HCT116 (cell line): Measurements from ENCODE around the gene SCN1B. TPM values are rescaled to one million over a fixed set of nuclear protein-coding genes. Genes with fewer than 3 reads are reported as not detected.
"Not testable (repeated sequence)": the region's sequence is repeated elsewhere in the genome, so short reads cannot be mapped to it uniquely, and the experiment has no call there.

Source experiments
- ATAC-seq: fragments of 200-7000 bp; cut with Tn5 transposase; 2 replicates; pipeline ENCODE4 v1.9.1; 2020; ENCODE audit warnings: mild to moderate bottlenecking, moderate library complexity
- BruUV-seq: library from RNA; stranded (reverse); fragments of 400-500 nt; replicated peaks from 2 replicates; lab custom pipeline; 2021; lab: Mats Ljungman, UMichigan
- CTCF ChIA-PET: fragments of 300-600 bp; sonication (Branson Sonifier 250); formaldehyde crosslinking; loops from one replicate; lab custom pipeline; 2021; ENCODE audit warnings: antibody characterized with exemption; lab: Charles Lee
- POLR2A ChIA-PET: fragments of 300-600, 350-600 bp; sonication (Branson Sonifier 250); formaldehyde crosslinking; loops from one replicate; lab custom pipeline; 2021; ENCODE audit warnings: antibody characterized with exemption; lab: Charles Lee
- RAD21 ChIA-PET, 2 experiments: fragments of 300-600 bp; sonication (Branson Sonifier 250); formaldehyde crosslinking; loops; one replicate each; lab custom pipeline; 2023; ENCODE audit warnings: low total read pairs in 2 of 2; ENCODE audit not compliant: uncharacterized antibody in 2 of 2, unreplicated experiment in 2 of 2, low non-redundant PET in 1 of 2; lab: Charles Lee
- DNase-seq: peaks from one replicate; pipeline ENCODE4 v3.0.0-alpha.2; 2010; ENCODE audit warnings: low read depth, low spot score
- H2AFZ ChIP-seq: fragments of 200-600 bp; shearing (Covaris generic), sonication (generic); 2 replicates; pipeline ENCODE4 v1.6.1; 2017; ENCODE audit warnings: low read depth, mixed run types, mixed read lengths, antibody characterized with exemption, low read length; ENCODE audit not compliant: poor library complexity, severe bottlenecking
- H3K27ac ChIP-seq: 2 replicates; pipeline ENCODE4 v1.5.1; 2012; ENCODE audit warnings: low read depth, low read length
- H3K27me3 ChIP-seq: fragments of 200-600 bp; sonication (generic); 2 replicates; pipeline ENCODE4 v1.6.1; 2016; ENCODE audit warnings: mixed run types, low read length, mixed read lengths; ENCODE audit not compliant: insufficient read depth
- H3K36me3 ChIP-seq, 2 experiments: fragments of 200-500 bp in 1 of 2; fragments of 200-600 bp in 1 of 2; sonication (Bioruptor generic) in 1 of 2; sonication (generic) in 1 of 2; 2 replicates each; pipeline versions ENCODE4 v1.5.1 to v1.6.1; 2014 to 2016; ENCODE audit warnings: low read length in 2 of 2, inconsistent platforms in 1 of 2, mixed read lengths in 1 of 2, mixed run types in 1 of 2; ENCODE audit not compliant: insufficient read depth in 2 of 2, control insufficient read depth in 1 of 2
- H3K4me1 ChIP-seq, 2 experiments: fragments of 200-600 bp in 1 of 2; sonication (generic) in 1 of 2; 2 replicates each; pipeline versions ENCODE4 v1.5.1 to v1.6.1; 2012 to 2017; ENCODE audit warnings: low read length in 2 of 2, inconsistent platforms in 1 of 2, mild to moderate bottlenecking in 1 of 2, mixed read lengths in 1 of 2, mixed run types in 1 of 2, moderate library complexity in 1 of 2; ENCODE audit not compliant: insufficient read depth in 2 of 2, control insufficient read depth in 1 of 2
- H3K4me2 ChIP-seq: fragments of 200-600 bp; sonication (generic); 2 replicates; pipeline ENCODE4 v1.6.1; 2017; ENCODE audit warnings: mixed run types, low read length, mixed read lengths
- H3K4me3 ChIP-seq, 2 experiments: fragments of 200-600 bp in 1 of 2; sonication (generic) in 1 of 2; replicated peaks in 1 of 2; 2 replicates each; pipeline ENCODE4 v1.5.1; 2011 to 2016; ENCODE audit warnings: low read length in 2 of 2, control low read depth in 1 of 2, low read depth in 1 of 2, mild to moderate bottlenecking in 1 of 2, mixed read lengths in 1 of 2, mixed run types in 1 of 2
- H3K79me2 ChIP-seq: fragments of 200-600 bp; sonication (generic); 2 replicates; pipeline ENCODE4 v1.6.1; 2017; ENCODE audit warnings: mild to moderate bottlenecking, mixed run types, low read length, moderate library complexity, mixed read lengths; ENCODE audit not compliant: insufficient read depth
- H3K9ac ChIP-seq: fragments of 200-600 bp; sonication (generic); 2 replicates; pipeline ENCODE4 v1.6.1; 2016; ENCODE audit warnings: low read length, mixed read lengths
- H3K9me2 ChIP-seq: fragments of 200-600 bp; sonication (generic), shearing (Covaris generic); 2 replicates; pipeline ENCODE4 v1.6.1; 2017; ENCODE audit warnings: mixed run types, mild to moderate bottlenecking, moderate library complexity; ENCODE audit not compliant: insufficient read depth
- H3K9me3 ChIP-seq, 2 experiments: fragments of 200-500 bp in 1 of 2; fragments of 200-600 bp in 1 of 2; sonication (Bioruptor generic) in 1 of 2; sonication (generic) in 1 of 2; 2 replicates each; pipeline ENCODE4 v1.6.1; 2014 to 2017; ENCODE audit warnings: low read length in 2 of 2, mixed read lengths in 2 of 2, inconsistent platforms in 1 of 2, low read depth in 1 of 2, mild to moderate bottlenecking in 1 of 2, mixed run types in 1 of 2, moderate library complexity in 1 of 2; ENCODE audit not compliant: control insufficient read depth in 1 of 2, insufficient read depth in 1 of 2
- H4K20me1 ChIP-seq: fragments of 200-600 bp; sonication (generic), shearing (Covaris generic); 2 replicates; pipeline ENCODE4 v1.6.1; 2017; ENCODE audit warnings: mixed run types, mild to moderate bottlenecking, moderate library complexity; ENCODE audit not compliant: insufficient read depth
- CBX3 ChIP-seq: IDR thresholded peaks from 2 replicates; pipeline ENCODE4 v1.6.1; 2012; ENCODE audit warnings: low read depth
- FOSL1 ChIP-seq: IDR thresholded peaks from 2 replicates; pipeline ENCODE4 v1.6.1; 2012; ENCODE audit warnings: low read depth
- POLR2A ChIP-seq: IDR thresholded peaks from 2 replicates; pipeline ENCODE4 v1.7.0; 2011; ENCODE audit warnings: borderline replicate concordance; ENCODE audit not compliant: insufficient read depth, insufficient read length; ENCODE audit errors: extremely low read depth
- SIN3A ChIP-seq: IDR thresholded peaks from 2 replicates; pipeline ENCODE4 v1.6.1; 2012; ENCODE audit warnings: low read depth
- TCF7L2 ChIP-seq: IDR thresholded peaks from 2 replicates; pipeline ENCODE4 v1.7.0; 2011; ENCODE audit warnings: borderline replicate concordance, inconsistent platforms; ENCODE audit not compliant: insufficient read depth, insufficient read length; ENCODE audit errors: extremely low read depth
- ZFX ChIP-seq: fragments of 450-650 bp; IDR thresholded peaks from 2 replicates; pipeline ENCODE4 v1.6.1; 2017
- intact Hi-C: fragments of 100-400 bp; cut with micrococcal nuclease; formaldehyde crosslinking; loops from 2 replicates; pipeline ENCODE4 v1.10.0; 2022
- total RNA-seq: library from RNA; stranded (reverse); gene quantifications from one replicate; pipeline ENCODE4 v1.2.1, GENCODE V29; 2021; ENCODE audit not compliant: unreplicated experiment
- TF ChIP-seq, protein P1 (sequence below): IDR thresholded peaks from 2 replicates; pipeline ENCODE4 v1.6.1; 2011; ENCODE audit warnings: mild to moderate bottlenecking, low read length, moderate library complexity; ENCODE audit not compliant: insufficient replicate concordance; ENCODE audit errors: extremely low read depth
- TF ChIP-seq, protein P2 (sequence below), 3 experiments: fragments of 200-600 bp in 1 of 3; sonication (generic) in 1 of 3; IDR thresholded peaks in 2 of 3; conservative IDR thresholded peaks in 1 of 3; 2 replicates each; pipeline ENCODE4 v1.5.1; 2012 to 2017; ENCODE audit warnings: low read depth in 2 of 3, low read length in 2 of 3, antibody characterized with exemption in 1 of 3, borderline replicate concordance in 1 of 3, control low read depth in 1 of 3, mild to moderate bottlenecking in 1 of 3, mixed read lengths in 1 of 3, mixed run types in 1 of 3, moderate library complexity in 1 of 3; ENCODE audit not compliant: insufficient read depth in 1 of 3

SCN1B gene
- total RNA-seq, 1 experiment from 2014 or later, result 6.6 TPM

DNA sequence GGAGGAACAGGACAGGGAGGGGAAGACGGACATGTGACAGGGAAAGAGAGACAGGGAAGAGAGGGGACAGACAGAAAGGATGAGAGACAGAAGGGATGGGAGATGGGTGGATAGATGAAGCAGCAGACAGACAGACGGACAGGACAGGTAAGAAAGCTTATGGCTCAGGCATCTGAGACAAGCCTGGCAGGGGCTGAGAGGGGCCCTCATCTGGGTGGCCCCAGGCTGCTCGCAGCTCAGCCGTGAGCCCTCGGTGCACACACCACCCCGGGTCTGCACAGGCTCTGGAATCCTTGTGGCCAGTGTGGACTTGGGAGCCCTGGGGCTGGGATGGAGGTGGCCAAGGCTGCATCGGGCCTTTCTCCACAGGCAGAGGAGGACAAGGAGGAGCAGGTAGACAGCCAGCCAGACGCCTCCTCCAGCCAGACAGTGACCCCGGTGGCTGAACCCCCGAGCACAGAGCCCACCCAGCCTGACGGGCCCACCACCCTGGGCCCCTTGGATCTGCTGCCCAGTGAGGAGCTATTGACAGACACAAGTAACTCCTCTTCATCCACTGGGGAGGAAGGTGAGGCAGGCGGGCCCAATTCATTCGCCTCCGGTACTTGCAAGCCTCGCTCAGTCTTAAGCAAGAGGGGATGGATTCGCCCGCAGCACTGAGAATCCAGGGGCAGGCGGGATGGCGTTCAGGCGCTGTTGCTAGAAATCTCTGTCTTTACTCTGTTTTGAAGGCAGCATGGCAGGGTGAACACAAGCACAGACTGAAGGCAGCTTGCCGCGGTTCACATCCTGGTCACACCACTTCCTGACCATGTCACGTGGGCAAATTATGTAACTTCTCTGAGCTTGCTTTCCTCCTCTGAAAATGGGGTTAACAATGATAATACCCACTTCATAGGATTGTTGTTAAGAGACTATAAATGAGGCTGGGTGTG lies 16.2 kb upstream of the SCN1B start:
- Histone ChIP-seq H3K9ac (no peak overlapping the region), H2AFZ (no peak overlapping the region), H3K79me2 (no peaks in the 10 kb centered on the region), H3K4me2 (no peak overlapping the region), H3K4me1 (no peaks in the 10 kb centered on the region), H4K20me1 (no peaks in the 10 kb centered on the region), H3K27ac (no peak overlapping the region), H3K27me3 (no peaks in the 10 kb centered on the region), H3K9me2 (no peaks in the 10 kb centered on the region), H3K36me3 (peaks cover 20 to 28% of the 10 kb centered on the region in 2 experiments; a peak in 3 of 4 replicates), H3K4me3 (no peak overlapping the region), H3K9me3 (no peaks in the 10 kb centered on the region)
- ChIA-PET RAD21 (no interaction called here), CTCF (no interaction called here), POLR2A (no interaction called here)
- DNase-seq (no peak), ATAC-seq (no peak)
- intact Hi-C loops, result loop anchor here (1.0 to 5.0 kb wide), 2 partner anchors 41 to 162 kb away; no protein-coding TSS in a partner anchor
- BruUV-seq, result no TSS peak
- TF ChIP-seq CBX3, result no peak
- TF ChIP-seq, protein P1, sequence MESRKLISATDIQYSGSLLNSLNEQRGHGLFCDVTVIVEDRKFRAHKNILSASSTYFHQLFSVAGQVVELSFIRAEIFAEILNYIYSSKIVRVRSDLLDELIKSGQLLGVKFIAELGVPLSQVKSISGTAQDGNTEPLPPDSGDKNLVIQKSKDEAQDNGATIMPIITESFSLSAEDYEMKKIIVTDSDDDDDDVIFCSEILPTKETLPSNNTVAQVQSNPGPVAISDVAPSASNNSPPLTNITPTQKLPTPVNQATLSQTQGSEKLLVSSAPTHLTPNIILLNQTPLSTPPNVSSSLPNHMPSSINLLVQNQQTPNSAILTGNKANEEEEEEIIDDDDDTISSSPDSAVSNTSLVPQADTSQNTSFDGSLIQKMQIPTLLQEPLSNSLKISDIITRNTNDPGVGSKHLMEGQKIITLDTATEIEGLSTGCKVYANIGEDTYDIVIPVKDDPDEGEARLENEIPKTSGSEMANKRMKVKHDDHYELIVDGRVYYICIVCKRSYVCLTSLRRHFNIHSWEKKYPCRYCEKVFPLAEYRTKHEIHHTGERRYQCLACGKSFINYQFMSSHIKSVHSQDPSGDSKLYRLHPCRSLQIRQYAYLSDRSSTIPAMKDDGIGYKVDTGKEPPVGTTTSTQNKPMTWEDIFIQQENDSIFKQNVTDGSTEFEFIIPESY, result no peak
- TF ChIP-seq TCF7L2, result no peak
- no peak for TF ChIP-seq SIN3A
- TF ChIP-seq POLR2A, result no peak
- TF ChIP-seq FOSL1, result no peak
- TF ChIP-seq ZFX, result no peak
- TF ChIP-seq, protein P2, sequence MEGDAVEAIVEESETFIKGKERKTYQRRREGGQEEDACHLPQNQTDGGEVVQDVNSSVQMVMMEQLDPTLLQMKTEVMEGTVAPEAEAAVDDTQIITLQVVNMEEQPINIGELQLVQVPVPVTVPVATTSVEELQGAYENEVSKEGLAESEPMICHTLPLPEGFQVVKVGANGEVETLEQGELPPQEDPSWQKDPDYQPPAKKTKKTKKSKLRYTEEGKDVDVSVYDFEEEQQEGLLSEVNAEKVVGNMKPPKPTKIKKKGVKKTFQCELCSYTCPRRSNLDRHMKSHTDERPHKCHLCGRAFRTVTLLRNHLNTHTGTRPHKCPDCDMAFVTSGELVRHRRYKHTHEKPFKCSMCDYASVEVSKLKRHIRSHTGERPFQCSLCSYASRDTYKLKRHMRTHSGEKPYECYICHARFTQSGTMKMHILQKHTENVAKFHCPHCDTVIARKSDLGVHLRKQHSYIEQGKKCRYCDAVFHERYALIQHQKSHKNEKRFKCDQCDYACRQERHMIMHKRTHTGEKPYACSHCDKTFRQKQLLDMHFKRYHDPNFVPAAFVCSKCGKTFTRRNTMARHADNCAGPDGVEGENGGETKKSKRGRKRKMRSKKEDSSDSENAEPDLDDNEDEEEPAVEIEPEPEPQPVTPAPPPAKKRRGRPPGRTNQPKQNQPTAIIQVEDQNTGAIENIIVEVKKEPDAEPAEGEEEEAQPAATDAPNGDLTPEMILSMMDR (IDR thresholded peaks at IDR 0.05 in 2 of 3, conservative IDR thresholded peaks at IDR 0.05 in 1 of 3; ENCODE audit: borderline replicate concordance in 1 of 3, insufficient read depth in 1 of 3, low read depth in 2 of 3, low read length in 2 of 3), result no peak
- TF ChIP-seq, all 23 proteins: peak for 0

DNA sequence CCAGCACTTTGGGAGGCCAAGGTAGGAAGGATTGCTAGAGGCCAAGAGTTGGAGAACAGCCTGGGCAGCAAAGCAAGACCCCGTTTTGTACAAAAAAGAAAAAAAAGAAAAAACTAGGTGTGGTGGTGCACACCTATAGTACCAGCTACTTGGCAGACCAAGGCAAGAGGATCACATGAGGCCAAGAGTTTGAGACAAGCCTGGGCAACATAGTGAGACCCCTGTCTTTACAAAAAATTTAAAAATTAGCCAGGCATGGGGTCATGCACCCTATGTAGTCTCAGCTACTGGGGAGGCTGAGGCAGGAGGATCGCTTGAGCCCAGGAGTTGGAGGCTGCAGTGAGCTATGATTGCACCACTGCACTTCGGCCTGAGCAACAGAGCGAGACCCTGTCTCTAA lies 15.5 kb upstream of the SCN1B start:
- peaks cover 23 to 30% of the 10 kb centered on the region in 2 experiments; a peak in 3 of 4 replicates for H3K36me3 ChIP-seq
- BruUV-seq, H3K4me3 ChIP-seq, H3K9ac ChIP-seq, H3K27ac ChIP-seq, RAD21 ChIA-PET, H3K4me2 ChIP-seq, H4K20me1 ChIP-seq, H3K9me2 ChIP-seq, H3K4me1 ChIP-seq, H3K79me2 ChIP-seq, ATAC-seq, H3K9me3 ChIP-seq, POLR2A ChIA-PET, H3K27me3 ChIP-seq, CTCF ChIA-PET, DNase-seq, H2AFZ ChIP-seq: not testable (repeated sequence)
- intact Hi-C loops, result loop anchor here (5.0 kb wide), 1 partner anchor 162 kb away; no protein-coding TSS in a partner anchor
